ENCODE measurements around the gene COLGALT1. TPM values are rescaled to one million over a fixed set of nuclear protein-coding genes. Genes with fewer than 3 reads are reported as not detected.

The COLGALT1 gene
- total and polyA plus RNA-seq, 10 of the 15 experiments (the other 5 are each of a cell fraction or from before 2014, with no cell fraction given), result 1.2 to 78.8 (median 29.8) TPM

DNA sequence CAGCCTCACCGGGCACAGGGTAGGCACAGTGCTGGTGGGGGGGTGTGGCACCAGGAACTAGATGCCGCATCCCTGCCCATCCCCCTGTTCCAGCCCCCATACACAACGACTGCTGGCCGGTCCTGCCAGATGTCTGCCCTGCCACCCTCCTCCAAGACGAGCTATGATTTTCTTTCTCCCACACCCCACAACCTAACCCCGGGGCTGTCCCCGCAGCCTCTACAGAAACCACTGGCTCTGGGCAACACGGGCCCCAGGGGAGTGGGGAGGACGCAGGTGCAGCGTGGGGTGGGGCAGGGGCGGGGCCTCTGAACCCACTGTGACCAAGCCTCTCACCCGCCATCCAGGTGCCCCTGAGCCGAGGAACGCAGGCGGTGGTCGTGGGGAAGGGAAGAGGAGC, 28.5 kb upstream of the COLGALT1 start (continued):
- TF ChIP-seq BHLHE40 (IDR thresholded peaks at IDR 0.05; ENCODE audit: borderline replicate concordance in 1 of 2, low read depth in 2 of 2, low read length in 1 of 2), result peak; percentile 60 to 70; a peak in 2 of 4 replicates
- TF ChIP-seq DPF2 (IDR thresholded peaks at IDR 0.05), result peak; percentile 56; the same call in 1 of the 2 replicates
- peak; percentile 86; the same call in 1 of the 2 replicates for TF ChIP-seq SMARCA5 (IDR thresholded peaks at IDR 0.05)
- TF ChIP-seq BCL11A (IDR thresholded peaks at IDR 0.05; ENCODE audit: low read depth, low read length), result peak; percentile 50; the same call in 1 of the 2 replicates

GRCh38 chr19:17527326-17527725, 28.1 kb upstream of the COLGALT1 start:
- BruUV-seq (replicated peaks), result no TSS peak
- SMC1A ChIA-PET (ENCODE audit: uncharacterized antibody, unreplicated experiment), result interaction anchor here (0.7 to 2.0 kb wide), 7 partner anchors 14 to 249 kb away, joined by 3 to 5 read pairs (median 4); no protein-coding TSS in a partner anchor

More at GRCh38 chr19:17527326-17527725, 28.1 kb upstream of the COLGALT1 start:
- Histone ChIP-seq H3K27ac (ENCODE audit: control insufficient read depth, insufficient read depth) (0 out of 2 replicates have a peak overlapping the region, but pooled peaks have one; percentile 15), H3K4me1 (ENCODE audit: control insufficient read depth, insufficient read depth, low read length) (peaks cover 63% of the 10 kb centered on the region), H3K36me3 (ENCODE audit: control insufficient read depth in 2 of 2, insufficient read depth in 2 of 2, low read length in 1 of 2) (no peaks in the 10 kb centered on the region), H3K79me2 (ENCODE audit: control insufficient read depth, insufficient read depth, low read length) (no peaks in the 10 kb centered on the region), H3K4me2 (ENCODE audit: control insufficient read depth, insufficient read depth) (peak overlapping the region; percentile 89), H3K9ac (ENCODE audit: control insufficient read depth, insufficient read depth, low read length) (peak overlapping the region; percentile 29; the same call in 1 of the 2 replicates), H2AFZ (ENCODE audit: control insufficient read depth, low read depth, low read length) (peak overlapping the region; percentile 41; the same call in 1 of the 2 replicates), H3K27me3 (replicated peaks in 1 of 2; ENCODE audit: control insufficient read depth in 2 of 2, insufficient read depth in 2 of 2, low read length in 1 of 2) (no peaks in the 10 kb centered on the region), H3K4me3 (peak overlapping the region; percentile 56; the same call in 1 of the 2 replicates), H4K20me1 (ENCODE audit: control insufficient read depth, insufficient read depth) (no peaks in the 10 kb centered on the region), H3K9me3 (replicated peaks; ENCODE audit: control insufficient read depth, insufficient read depth, low read length) (peaks cover 9% of the 10 kb centered on the region)
- ChIA-PET CTCF (interaction anchor here (1.1 to 1.2 kb wide), 2 partner anchors 31 to 46 kb away, joined by 6 read pairs; no protein-coding TSS in a partner anchor), POLR2A (interaction anchor here (0.5 to 1.6 kb wide), 3 partner anchors 9 to 115 kb away, joined by 3 to 6 read pairs (median 3); partner anchors contain the start of gene PGLS), RAD21 (ENCODE audit: unreplicated experiment) (interaction anchor here (1.7 kb wide), 1 partner anchor 16 kb away, joined by 5 read pairs; the partner anchor contains the start of gene PGLS)
- FAIRE-seq (no peak), DNase-seq (ENCODE audit: low read depth, low spot score) (no peak), ATAC-seq (no peak; the same call in 2 of the 3 replicates)
- TF ChIP-seq MEF2B (IDR thresholded peaks at IDR 0.05; ENCODE audit: partially characterized antibody, poor library complexity, severe bottlenecking), result peak; percentile 10
- peak; percentile 6; the same call in 1 of the 2 replicates for TF ChIP-seq CBFB (IDR thresholded peaks at IDR 0.05; ENCODE audit: low read depth)
- TF ChIP-seq ZNF687 (IDR thresholded peaks at IDR 0.05), result no peak
- WGBS (ENCODE audit: insufficient coverage, insufficient replicate concordance, low lambda C conversion rate, missing lambda C conversion rate), result 1% methylated on average over 9 of the region's 10 CpGs
- in situ Hi-C loops (cut with MboI), result no loop called here
- intact Hi-C loops (cut with micrococcal nuclease; ENCODE audit: unreplicated experiment), result no loop called here

Data from GM12878 (cell line).